ENCODE data around the gene GPC6.

GPC6 gene

GRCh38 chr13:93361703-93362102 is 135.1 kb downstream of the GPC6 start:
- no peak for DNase-seq (ENCODE audit: low read depth)
- no peak overlapping the region for H3K4me3 ChIP-seq (ENCODE audit: low read length)
- TF ChIP-seq, protein P1, sequence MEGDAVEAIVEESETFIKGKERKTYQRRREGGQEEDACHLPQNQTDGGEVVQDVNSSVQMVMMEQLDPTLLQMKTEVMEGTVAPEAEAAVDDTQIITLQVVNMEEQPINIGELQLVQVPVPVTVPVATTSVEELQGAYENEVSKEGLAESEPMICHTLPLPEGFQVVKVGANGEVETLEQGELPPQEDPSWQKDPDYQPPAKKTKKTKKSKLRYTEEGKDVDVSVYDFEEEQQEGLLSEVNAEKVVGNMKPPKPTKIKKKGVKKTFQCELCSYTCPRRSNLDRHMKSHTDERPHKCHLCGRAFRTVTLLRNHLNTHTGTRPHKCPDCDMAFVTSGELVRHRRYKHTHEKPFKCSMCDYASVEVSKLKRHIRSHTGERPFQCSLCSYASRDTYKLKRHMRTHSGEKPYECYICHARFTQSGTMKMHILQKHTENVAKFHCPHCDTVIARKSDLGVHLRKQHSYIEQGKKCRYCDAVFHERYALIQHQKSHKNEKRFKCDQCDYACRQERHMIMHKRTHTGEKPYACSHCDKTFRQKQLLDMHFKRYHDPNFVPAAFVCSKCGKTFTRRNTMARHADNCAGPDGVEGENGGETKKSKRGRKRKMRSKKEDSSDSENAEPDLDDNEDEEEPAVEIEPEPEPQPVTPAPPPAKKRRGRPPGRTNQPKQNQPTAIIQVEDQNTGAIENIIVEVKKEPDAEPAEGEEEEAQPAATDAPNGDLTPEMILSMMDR (conservative IDR thresholded peaks at IDR 0.05; ENCODE audit: low read length) = no peak

GRCh38 chr13:93364166-93364565 is 137.6 kb downstream of the GPC6 start:
- TF ChIP-seq, protein P1 (conservative IDR thresholded peaks at IDR 0.05; ENCODE audit: low read length) = no peak
- no peak for DNase-seq (ENCODE audit: low read depth)
- H3K4me3 ChIP-seq (ENCODE audit: low read length) = no peak overlapping the region

DNA sequence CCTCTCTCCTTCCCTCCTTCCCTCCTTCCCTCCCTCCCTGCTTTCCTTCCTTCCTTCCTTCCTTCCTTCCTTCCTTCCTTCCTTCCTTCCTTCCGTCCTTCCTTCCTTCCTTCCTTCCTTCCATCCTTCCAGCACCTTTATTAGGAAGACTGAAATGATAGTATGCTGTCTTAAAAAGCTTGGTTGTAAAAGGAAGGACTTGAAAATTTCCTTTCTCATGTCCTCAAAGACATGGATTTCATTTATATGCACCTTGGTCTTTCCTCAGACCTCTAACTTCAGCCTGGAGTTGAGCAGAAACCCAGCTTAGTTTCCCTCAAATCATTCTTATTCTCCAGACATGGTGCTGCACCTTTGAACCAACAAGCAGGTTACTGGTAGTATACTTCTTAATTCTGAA is 141.7 kb downstream of the GPC6 start:
- DNase-seq (ENCODE audit: low read depth) = no peak
- no peak overlapping the region for H3K4me3 ChIP-seq (ENCODE audit: low read length)
- TF ChIP-seq, protein P1 (conservative IDR thresholded peaks at IDR 0.05; ENCODE audit: low read length) = no peak

GRCh38 chr13:93368718-93369117 is 142.1 kb downstream of the GPC6 start:
- TF ChIP-seq, protein P1 (conservative IDR thresholded peaks at IDR 0.05; ENCODE audit: low read length) = no peak
- no peak overlapping the region for H3K4me3 ChIP-seq (ENCODE audit: low read length)

GRCh38 chr13:93372856-93373255 is 146.2 kb downstream of the GPC6 start:
- TF ChIP-seq, protein P1 (conservative IDR thresholded peaks at IDR 0.05; ENCODE audit: low read length) = no peak
- H3K4me3 ChIP-seq (ENCODE audit: low read length) = no peak overlapping the region
- DNase-seq (ENCODE audit: low read depth) = no peak

More at GRCh38 chr13:93368718-93369117, 142.1 kb downstream of the GPC6 start:
- DNase-seq (ENCODE audit: low read depth) = no peak

DNA sequence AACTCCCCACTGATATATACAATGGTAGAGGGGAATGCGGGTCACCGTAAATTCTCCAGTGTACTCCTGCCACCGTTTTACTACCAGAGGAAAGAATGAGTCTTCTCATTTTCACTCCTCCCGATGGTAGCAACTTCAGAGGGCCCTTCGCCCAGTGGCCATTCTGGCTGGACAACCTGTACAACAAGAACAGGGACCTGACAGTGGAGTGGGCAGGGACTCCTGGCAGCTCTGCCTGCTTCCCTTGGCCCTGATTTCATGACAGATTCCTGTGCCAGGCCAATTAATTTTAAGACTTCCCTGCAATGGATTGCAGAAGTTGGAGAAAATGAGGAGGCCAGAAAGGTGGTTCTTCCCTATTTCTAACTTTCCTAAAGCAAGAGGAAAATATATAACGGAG is 148.9 kb downstream of the GPC6 start:
- no peak for DNase-seq (ENCODE audit: low read depth)
- H3K4me3 ChIP-seq (ENCODE audit: low read length) = no peak overlapping the region
- TF ChIP-seq, protein P1 (conservative IDR thresholded peaks at IDR 0.05; ENCODE audit: low read length) = no peak

DNA sequence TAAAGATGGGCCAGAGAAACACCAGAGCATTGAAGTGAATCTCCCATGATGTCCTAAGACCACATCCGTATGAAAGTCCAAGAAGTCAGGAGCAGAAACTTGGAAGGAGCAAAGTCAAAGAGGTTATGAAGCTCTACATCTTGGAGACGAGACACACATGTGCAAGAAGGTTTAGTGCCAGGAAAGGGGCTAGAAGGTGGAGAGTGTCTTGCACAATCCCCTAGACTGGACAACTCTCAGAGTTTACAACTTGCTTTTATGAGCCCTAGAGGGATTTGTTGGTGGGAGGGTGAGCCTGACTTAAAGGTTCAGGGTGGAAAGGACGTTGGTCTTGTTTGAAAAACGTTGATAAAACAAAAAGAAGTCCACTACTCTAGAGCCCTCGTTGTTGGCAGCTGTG is 150.6 kb downstream of the GPC6 start:
- TF ChIP-seq, protein P1 (conservative IDR thresholded peaks at IDR 0.05; ENCODE audit: low read length) = no peak
- DNase-seq (ENCODE audit: low read depth) = no peak
- no peak overlapping the region for H3K4me3 ChIP-seq (ENCODE audit: low read length)
